Retina (tissue), 1 donor: ENCODE data around the gene BRSK2.

ENCODE experiments used
- DNase-seq: peaks from one replicate; pipeline ENCODE4 v3.0.0-alpha.2; 2016

Gene BRSK2

DNA sequence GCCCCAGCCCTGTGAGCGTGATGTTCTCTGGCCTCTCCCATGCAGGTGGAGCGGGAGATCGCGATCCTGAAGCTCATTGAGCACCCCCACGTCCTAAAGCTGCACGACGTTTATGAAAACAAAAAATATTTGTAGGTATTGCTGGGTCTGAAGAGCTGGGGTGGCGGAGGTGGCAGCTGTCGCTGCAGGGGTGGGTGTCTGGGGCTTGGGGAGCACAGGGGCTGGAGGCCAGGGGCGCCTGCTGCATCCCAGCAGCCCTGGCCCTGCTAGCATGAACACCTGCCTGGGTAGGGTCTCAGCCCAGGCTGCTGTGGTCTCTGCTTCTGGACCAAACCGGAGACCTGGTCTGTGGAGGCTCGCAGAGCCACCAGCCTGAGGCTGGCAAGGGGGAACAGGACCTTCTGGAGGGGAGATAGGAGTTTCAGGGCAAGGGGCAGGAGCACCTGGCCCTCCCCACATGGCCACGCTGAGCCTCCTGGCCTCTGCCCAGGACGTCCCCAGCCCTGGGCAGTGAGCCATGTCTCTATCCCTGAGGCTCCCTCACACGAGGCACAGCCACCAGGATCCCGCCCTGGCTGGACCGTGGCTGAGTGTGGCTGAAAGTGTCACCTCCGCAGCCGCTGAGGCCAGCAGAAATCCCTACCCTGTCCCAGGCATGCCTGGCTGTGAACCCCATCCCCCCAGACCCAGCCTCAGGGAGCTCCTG, 48.7 kb downstream of the BRSK2 start:
- no peak for DNase-seq

- DNase-seq, result no peak
Measured at GRCh38 chr11:1438967-1439330, 49.2 kb downstream of the BRSK2 start.

- no peak for DNase-seq
Measured at GRCh38 chr11:1439341-1439740, 49.6 kb downstream of the BRSK2 start.

GRCh38 chr11:1440066-1440465, 50.3 kb downstream of the BRSK2 start:
- DNase-seq, result no peak

GRCh38 chr11:1440496-1440895, 50.8 kb downstream of the BRSK2 start:
- no peak for DNase-seq

DNA sequence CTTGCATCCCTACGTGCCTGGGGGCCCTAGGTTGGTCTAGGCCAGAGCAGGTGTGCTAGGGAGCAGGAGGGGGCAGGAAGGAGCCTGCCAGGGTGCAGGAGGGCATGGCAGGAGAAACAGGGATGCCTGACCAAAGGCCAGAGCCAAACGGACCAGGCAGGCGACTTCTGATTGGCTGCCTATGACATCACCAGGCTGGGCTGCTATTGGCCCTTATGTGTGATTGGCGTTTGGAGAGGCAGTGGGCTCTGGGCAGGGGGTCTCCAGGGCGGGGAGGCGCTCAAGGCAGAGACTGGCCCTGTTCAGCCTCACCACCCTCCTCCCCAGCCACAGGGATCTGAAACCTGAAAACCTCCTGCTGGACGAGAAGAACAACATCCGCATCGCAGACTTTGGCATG, 52.4 kb downstream of the BRSK2 start:
- DNase-seq, result peak; percentile 90

GRCh38 chr11:1442807-1443366, 53.2 kb downstream of the BRSK2 start:
- DNase-seq, result no peak

GRCh38 chr11:1443737-1444136, 54.0 kb downstream of the BRSK2 start:
- DNase-seq, result no peak

- DNase-seq, result no peak
Measured at GRCh38 chr11:1444321-1444720, 54.6 kb downstream of the BRSK2 start.

DNA sequence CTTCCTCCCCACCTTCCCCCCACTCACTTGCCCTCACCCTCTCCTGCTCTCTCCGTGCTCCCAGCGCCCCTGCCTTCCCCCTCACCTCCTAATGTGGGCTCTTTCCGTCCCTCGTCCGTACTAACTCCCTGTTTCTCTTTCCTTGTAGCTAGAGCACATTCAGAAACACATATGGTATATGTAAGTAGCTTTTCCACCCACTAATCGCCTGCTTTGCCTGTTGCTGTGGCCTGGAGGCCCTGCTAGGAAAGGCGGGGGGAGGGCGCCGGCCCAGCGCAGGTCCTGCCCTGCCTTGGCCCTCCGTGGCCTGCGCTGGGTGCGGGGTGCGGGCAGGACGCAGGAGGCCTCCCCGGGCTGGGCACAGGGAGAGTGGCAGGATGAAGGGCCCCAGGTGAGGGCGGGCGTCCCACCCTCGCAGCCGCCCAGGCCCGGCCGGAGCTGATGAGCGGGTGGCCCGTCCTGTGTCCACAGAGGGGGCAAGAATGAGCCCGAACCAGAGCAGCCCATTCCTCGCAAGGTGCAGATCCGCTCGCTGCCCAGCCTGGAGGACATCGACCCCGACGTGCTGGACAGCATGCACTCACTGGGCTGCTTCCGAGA, 55.2 kb downstream of the BRSK2 start:
- DNase-seq, result no peak

DNA sequence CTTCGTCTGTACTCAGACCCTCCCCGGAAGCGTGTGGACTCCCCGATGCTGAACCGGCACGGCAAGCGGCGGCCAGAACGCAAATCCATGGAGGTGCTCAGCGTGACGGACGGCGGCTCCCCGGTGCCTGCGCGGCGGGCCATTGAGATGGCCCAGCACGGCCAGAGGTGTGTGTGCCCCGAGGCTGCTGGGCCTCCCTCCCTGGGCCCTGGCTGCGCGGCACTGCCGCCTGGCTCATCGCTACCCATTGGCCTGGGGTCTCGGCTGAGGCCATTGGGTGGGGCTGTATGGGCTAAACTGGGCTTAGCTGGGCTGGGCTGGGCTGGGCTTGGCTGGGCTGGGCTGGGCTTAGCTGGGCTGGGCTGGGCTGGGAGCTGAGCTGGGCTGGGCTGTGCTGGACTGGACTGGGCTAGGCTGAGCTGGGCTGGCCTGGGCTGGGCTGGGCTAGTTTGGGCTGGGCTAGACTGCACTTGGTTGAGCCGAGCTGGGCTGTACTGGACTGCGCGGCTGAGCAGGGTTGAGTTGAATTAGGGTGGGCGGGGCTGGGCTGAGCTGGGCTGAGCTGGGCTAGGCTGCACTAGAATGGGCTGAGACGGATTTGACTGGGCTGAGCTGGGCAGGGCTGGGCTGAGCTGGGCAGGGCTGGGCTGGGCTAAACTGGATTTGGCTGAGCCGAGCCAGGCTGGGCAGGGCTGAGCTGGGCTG, 56.2 kb downstream of the BRSK2 start:
- no peak for DNase-seq

GRCh38 chr11:1446623-1447022, 56.9 kb downstream of the BRSK2 start:
- DNase-seq, result no peak

- DNase-seq, result no peak
Measured at GRCh38 chr11:1447845-1448825, 58.4 kb downstream of the BRSK2 start.

DNA sequence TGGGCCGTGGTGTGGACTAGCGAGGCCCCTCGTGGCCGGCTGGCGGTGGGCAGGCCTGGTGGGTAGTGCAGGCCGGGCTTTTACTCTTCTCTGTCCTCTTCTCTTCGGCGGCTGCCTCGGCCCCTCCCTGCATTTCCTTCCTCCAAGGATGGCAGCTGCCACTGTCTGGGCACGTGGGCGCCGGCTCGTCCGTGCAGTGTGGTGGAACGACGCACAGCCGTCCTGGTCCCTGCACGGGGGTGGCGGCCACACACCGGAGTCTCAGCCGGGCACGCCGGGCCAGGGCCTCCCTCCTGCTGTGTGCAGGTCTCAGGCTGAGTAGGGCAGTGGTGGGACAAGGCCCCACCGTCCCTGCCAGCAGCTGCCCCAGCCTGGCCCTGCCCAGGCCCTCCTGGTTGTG, 59.1 kb downstream of the BRSK2 start:
- no peak for DNase-seq

- no peak for DNase-seq
Measured at GRCh38 chr11:1449490-1450243, 59.9 kb downstream of the BRSK2 start.

GRCh38 chr11:1450344-1450875, 60.7 kb downstream of the BRSK2 start:
- DNase-seq, result no peak

DNA sequence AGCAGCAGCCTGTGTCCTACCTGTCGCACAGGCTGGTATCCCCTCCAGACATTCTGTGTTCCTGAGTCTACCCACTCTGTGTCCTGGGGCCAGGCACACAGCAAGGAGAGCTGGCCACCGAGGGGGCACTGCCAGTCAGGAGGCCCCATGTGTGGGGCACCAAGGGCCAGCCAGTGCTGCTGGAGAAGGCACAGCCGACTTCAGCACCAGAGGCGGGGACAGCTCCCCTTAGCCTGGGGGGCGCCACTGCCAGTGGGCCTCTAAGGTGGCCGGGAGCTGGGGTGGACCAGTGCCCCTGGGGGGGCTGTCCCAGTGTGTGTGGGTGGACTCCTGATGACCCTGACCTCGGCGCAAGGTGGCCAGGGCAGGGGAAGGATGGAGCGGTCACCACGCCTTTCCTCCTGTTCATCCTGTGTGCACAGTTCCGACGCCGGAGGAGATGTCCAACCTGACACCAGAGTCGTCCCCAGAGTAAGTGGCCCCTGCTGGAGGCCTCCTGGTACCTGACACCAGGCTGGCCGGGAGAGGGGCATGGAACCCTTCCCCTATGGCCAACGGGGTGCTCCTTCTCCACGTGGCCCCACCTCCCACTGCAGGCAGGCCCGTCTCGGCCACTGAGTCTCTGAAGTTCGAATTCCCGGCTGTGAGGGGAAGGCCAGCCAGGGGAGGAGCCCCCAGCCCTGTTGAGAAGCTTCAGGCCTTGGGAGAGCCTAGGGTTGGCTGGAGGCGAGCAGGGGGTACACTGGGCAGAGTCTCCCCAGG, 61.4 kb downstream of the BRSK2 start:
- DNase-seq, result no peak

- DNase-seq, result no peak
Measured at GRCh38 chr11:1451781-1452470, 62.2 kb downstream of the BRSK2 start.

DNA sequence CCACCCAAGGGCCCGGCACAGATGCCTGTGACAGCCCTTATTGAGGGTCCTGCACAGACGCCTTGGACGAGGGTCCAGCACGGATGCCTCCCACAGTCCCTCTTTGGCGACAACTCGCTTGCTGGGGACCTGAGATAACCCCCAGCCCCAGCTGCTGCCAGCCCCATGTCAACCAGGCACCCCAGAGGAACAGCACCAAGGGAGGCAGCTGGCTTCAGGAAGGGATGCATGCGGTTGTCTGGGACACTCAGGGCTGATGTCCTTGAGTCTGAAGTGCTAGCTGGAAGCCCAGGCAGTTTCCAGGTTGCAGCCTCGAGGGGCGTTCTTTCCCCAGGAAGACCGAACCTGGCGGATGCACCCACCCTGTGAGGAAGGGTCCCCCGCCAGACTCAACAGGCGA, 63.0 kb downstream of the BRSK2 start:
- no peak for DNase-seq

DNA sequence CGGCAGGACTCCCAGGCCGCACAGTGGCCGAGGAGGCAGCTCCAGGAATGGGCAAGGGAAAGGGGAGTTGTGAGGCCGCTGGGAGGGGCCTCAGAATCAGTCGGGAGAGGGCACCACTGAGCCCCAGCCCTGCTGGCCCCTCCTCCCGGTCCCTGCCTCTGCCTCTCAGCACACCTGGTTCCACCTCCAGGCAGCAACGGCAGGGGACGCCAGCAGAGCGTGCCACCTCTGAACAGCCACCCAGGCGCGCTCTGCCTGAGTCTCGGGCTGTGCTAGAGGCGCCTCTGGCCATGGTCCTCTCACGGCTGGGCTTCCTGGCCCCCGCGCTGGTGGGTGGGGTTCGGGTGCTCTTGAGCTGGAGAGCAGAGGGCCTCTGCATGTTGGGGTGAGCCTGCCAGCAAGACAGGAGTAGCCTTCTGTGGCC, 63.9 kb downstream of the BRSK2 start:
- DNase-seq, result no peak
